Activated CD8-positive, alpha-beta memory T cell treated with anti-CD3 and anti-CD28 coated beads, Interleukin-2, amount 50 U/mL, for 1 hour (primary cell): ENCODE measurements around the gene DMWD.
A peak's percentile ranks its signal among the peaks of the same experiment; 100 is the strongest.

Experiments used
- DNase-seq: peaks from one replicate; pipeline ENCODE4 v3.0.0-alpha.2; 2020; ENCODE audit errors: extremely low read depth

Gene DMWD

GRCh38 chr19:45792470-45793177, at the start of gene DMWD:
Gene DMWD (minus strand): TSS chr19:45792845. CDS start chr19:45792756, 89 bp downstream.
- DNase-seq = peak; percentile 98

GRCh38 chr19:45842198-45842597, 49.6 kb upstream of the DMWD start:
- no peak for DNase-seq

- no peak for DNase-seq
Measured at GRCh38 chr19:45834970-45835369, 42.3 kb upstream of the DMWD start.

GRCh38 chr19:45828945-45829344, 36.3 kb upstream of the DMWD start:
- DNase-seq = no peak

GRCh38 chr19:45828523-45828922, 35.9 kb upstream of the DMWD start:
- no peak for DNase-seq

GRCh38 chr19:45827459-45828093, 34.9 kb upstream of the DMWD start:
- DNase-seq = no peak

GRCh38 chr19:45826934-45827333, 34.3 kb upstream of the DMWD start:
- DNase-seq = no peak

- DNase-seq = no peak
Measured at GRCh38 chr19:45825917-45826893, 33.6 kb upstream of the DMWD start.

- DNase-seq = no peak
Measured at GRCh38 chr19:45825263-45825605, 32.6 kb upstream of the DMWD start.

GRCh38 chr19:45824531-45825262, 32.1 kb upstream of the DMWD start:
- no peak for DNase-seq

- DNase-seq = no peak
Measured at GRCh38 chr19:45824041-45824471, 31.4 kb upstream of the DMWD start.

GRCh38 chr19:45823182-45823581, 30.5 kb upstream of the DMWD start:
- no peak for DNase-seq

GRCh38 chr19:45822716-45823115, 30.1 kb upstream of the DMWD start:
- DNase-seq = no peak

GRCh38 chr19:45821570-45821969, 28.9 kb upstream of the DMWD start:
- no peak for DNase-seq

GRCh38 chr19:45821103-45821521, 28.5 kb upstream of the DMWD start:
- DNase-seq = no peak

- DNase-seq = no peak
Measured at GRCh38 chr19:45820413-45821102, 27.9 kb upstream of the DMWD start.

- no peak for DNase-seq
Measured at GRCh38 chr19:45819769-45820168, 27.1 kb upstream of the DMWD start.

- DNase-seq = no peak
Measured at GRCh38 chr19:45817725-45818301, 25.2 kb upstream of the DMWD start.

- DNase-seq = peak; percentile 87
Measured at GRCh38 chr19:45817010-45817724, 24.5 kb upstream of the DMWD start.
